Astrocyte (in vitro differentiated cells and primary cell): ENCODE data around the gene TRIM26. TPM values are rescaled to one million over a fixed set of nuclear protein-coding genes. Genes with fewer than 3 reads are reported as not detected.

Experiments used
- DNase-seq: peaks from one replicate; pipeline ENCODE4 v3.0.0-alpha.2; 2010; ENCODE audit warnings: low read depth
- FAIRE-seq: peaks from 2 replicates; lab custom pipeline; 2011; peaks lifted over from hg19 to GRCh38; lab: Jason Lieb, UNC
- H2AFZ ChIP-seq: 2 replicates; pipeline ENCODE4 v1.6.0; 2012; ENCODE audit warnings: low read depth, low read length, inconsistent platforms
- H3K27ac ChIP-seq: 2 replicates; pipeline ENCODE4 v1.5.1; 2011; ENCODE audit warnings: low read depth, low read length, inconsistent platforms
- H3K27me3 ChIP-seq: 2 replicates; pipeline ENCODE4 v1.6.0; 2011; ENCODE audit warnings: low read length, inconsistent platforms; ENCODE audit not compliant: insufficient read depth
- H3K36me3 ChIP-seq: 2 replicates; pipeline ENCODE4 v1.5.1; 2011; ENCODE audit warnings: low read length, inconsistent platforms; ENCODE audit not compliant: insufficient read depth
- H3K4me1 ChIP-seq: 2 replicates; pipeline ENCODE4 v1.5.1; 2011; ENCODE audit warnings: low read length, inconsistent platforms; ENCODE audit not compliant: insufficient read depth
- H3K4me2 ChIP-seq: 2 replicates; pipeline ENCODE4 v1.6.0; 2012; ENCODE audit warnings: low read length, inconsistent platforms
- H3K4me3 ChIP-seq: 2 replicates; pipeline ENCODE4 v1.5.1; 2011; ENCODE audit warnings: low read depth, mild to moderate bottlenecking, low read length, inconsistent platforms; ENCODE audit not compliant: insufficient read depth
- H3K79me2 ChIP-seq: 2 replicates; pipeline ENCODE4 v1.6.0; 2012; ENCODE audit warnings: mild to moderate bottlenecking, low read length, inconsistent platforms; ENCODE audit not compliant: insufficient read depth
- H3K9ac ChIP-seq: 2 replicates; pipeline ENCODE4 v1.6.0; 2012; ENCODE audit warnings: mild to moderate bottlenecking, low read length, inconsistent platforms
- H3K9me3 ChIP-seq: 2 replicates; pipeline ENCODE4 v1.5.1; 2012; ENCODE audit warnings: low read depth, mild to moderate bottlenecking, low read length, inconsistent platforms; ENCODE audit not compliant: insufficient read depth
- H4K20me1 ChIP-seq: 2 replicates; pipeline ENCODE4 v1.6.0; 2012; ENCODE audit warnings: low read length, inconsistent platforms; ENCODE audit not compliant: insufficient read depth
- H3K27ac Mint-ChIP-seq: one replicate; pipeline ENCODE4 v1.8.0; 2021; ENCODE audit warnings: mild to moderate bottlenecking, mixed read lengths; ENCODE audit not compliant: unreplicated experiment
- H3K27me3 Mint-ChIP-seq: one replicate; pipeline ENCODE4 v1.8.0; 2021; ENCODE audit warnings: low read depth, mixed read lengths; ENCODE audit not compliant: unreplicated experiment
- H3K36me3 Mint-ChIP-seq: one replicate; pipeline ENCODE4 v1.8.0; 2021; ENCODE audit warnings: low read depth, mixed read lengths; ENCODE audit not compliant: unreplicated experiment
- H3K4me1 Mint-ChIP-seq: one replicate; pipeline ENCODE4 v1.8.0; 2021; ENCODE audit warnings: low read depth, mixed read lengths; ENCODE audit not compliant: unreplicated experiment
- H3K4me3 Mint-ChIP-seq: one replicate; pipeline ENCODE4 v1.8.0; 2021; ENCODE audit warnings: mild to moderate bottlenecking, moderate library complexity, mixed read lengths; ENCODE audit not compliant: unreplicated experiment
- H3K9me3 Mint-ChIP-seq: one replicate; pipeline ENCODE4 v1.8.0; 2021; ENCODE audit warnings: mild to moderate bottlenecking, mixed read lengths; ENCODE audit not compliant: unreplicated experiment
- EZH2 ChIP-seq: IDR thresholded peaks from 2 replicates; pipeline ENCODE4 v1.6.1; 2012; ENCODE audit warnings: mild to moderate bottlenecking, low read length, inconsistent platforms; ENCODE audit not compliant: insufficient read depth
- total RNA-seq: library from RNA; stranded (reverse); gene quantifications from 2 replicates; pipeline ENCODE4 v1.2.1, GENCODE V29; 2021
- TF ChIP-seq, protein P1 (sequence below): IDR thresholded peaks from 2 replicates; pipeline ENCODE4 v1.5.1; 2011; ENCODE audit warnings: low read depth, mild to moderate bottlenecking, inconsistent platforms, low read length, moderate library complexity; ENCODE audit not compliant: insufficient read depth

Gene TRIM26
- total RNA-seq, 1 donor from 2014 or later: 52.8 TPM

DNA sequence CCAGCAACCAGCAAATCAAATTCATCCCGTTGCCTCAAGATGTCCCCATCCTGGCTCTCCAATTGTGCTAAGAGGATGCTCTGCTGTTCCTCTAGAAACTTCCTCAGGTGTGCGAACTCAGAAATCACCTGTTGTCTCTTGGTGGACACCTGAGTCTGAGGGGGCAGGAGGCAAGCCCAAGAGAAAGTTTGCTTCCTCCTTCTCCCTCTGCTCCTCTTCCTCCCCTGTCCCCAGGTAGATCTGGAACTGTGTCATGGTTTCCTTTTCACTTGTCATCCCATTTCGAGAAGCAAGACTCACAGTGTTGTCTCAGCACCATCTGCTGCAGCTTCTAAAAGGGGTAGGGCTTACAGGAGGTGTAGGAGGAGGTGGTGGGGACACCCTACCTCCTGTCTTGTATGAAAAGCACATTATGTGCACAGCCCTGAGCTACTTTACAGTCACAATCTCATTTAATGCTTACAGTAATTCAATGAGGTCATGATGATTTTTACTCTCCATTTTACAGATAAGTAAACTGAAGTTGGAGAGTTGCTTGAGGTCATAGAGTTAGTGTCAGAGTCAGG, 54.6 kb downstream of the TRIM26 start:
- DNase-seq (no peak), FAIRE-seq (no peak)
- TF ChIP-seq, protein P1, sequence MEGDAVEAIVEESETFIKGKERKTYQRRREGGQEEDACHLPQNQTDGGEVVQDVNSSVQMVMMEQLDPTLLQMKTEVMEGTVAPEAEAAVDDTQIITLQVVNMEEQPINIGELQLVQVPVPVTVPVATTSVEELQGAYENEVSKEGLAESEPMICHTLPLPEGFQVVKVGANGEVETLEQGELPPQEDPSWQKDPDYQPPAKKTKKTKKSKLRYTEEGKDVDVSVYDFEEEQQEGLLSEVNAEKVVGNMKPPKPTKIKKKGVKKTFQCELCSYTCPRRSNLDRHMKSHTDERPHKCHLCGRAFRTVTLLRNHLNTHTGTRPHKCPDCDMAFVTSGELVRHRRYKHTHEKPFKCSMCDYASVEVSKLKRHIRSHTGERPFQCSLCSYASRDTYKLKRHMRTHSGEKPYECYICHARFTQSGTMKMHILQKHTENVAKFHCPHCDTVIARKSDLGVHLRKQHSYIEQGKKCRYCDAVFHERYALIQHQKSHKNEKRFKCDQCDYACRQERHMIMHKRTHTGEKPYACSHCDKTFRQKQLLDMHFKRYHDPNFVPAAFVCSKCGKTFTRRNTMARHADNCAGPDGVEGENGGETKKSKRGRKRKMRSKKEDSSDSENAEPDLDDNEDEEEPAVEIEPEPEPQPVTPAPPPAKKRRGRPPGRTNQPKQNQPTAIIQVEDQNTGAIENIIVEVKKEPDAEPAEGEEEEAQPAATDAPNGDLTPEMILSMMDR: no peak
- no peak for TF ChIP-seq EZH2
- H3K4me2 ChIP-seq: no peak overlapping the region
- H3K9ac ChIP-seq: no peak overlapping the region
- Mint-ChIP-seq H3K4me1 (peaks cover 21% of the 10 kb centered on the region), H3K27ac (no peak overlapping the region), H3K36me3 (no peaks in the 10 kb centered on the region), H3K9me3 (peaks cover 5% of the 10 kb centered on the region), H3K4me3 (no peak overlapping the region), H3K27me3 (peaks cover 26% of the 10 kb centered on the region)
- no peak overlapping the region for H2AFZ ChIP-seq
- H3K36me3 ChIP-seq: no peaks in the 10 kb centered on the region
- H3K4me1 ChIP-seq: peaks cover 18% of the 10 kb centered on the region
- H3K27ac ChIP-seq: no peak overlapping the region
- H3K4me3 ChIP-seq: no peak overlapping the region
- no peaks in the 10 kb centered on the region for H4K20me1 ChIP-seq
- no peaks in the 10 kb centered on the region for H3K9me3 ChIP-seq
- peaks cover 3% of the 10 kb centered on the region for H3K27me3 ChIP-seq
- H3K79me2 ChIP-seq: no peaks in the 10 kb centered on the region

- Histone ChIP-seq H3K4me1 (peaks cover 18% of the 10 kb centered on the region), H4K20me1 (no peaks in the 10 kb centered on the region), H3K4me2 (no peak overlapping the region), H3K36me3 (no peaks in the 10 kb centered on the region), H3K79me2 (no peaks in the 10 kb centered on the region), H3K9ac (no peak overlapping the region), H3K4me3 (no peak overlapping the region), H2AFZ (no peak overlapping the region), H3K27me3 (no peaks in the 10 kb centered on the region), H3K27ac (no peak overlapping the region), H3K9me3 (no peaks in the 10 kb centered on the region)
- Mint-ChIP-seq H3K27me3 (peaks cover 32% of the 10 kb centered on the region), H3K9me3 (peaks cover 5% of the 10 kb centered on the region), H3K4me1 (peaks cover 21% of the 10 kb centered on the region), H3K36me3 (no peaks in the 10 kb centered on the region), H3K27ac (no peak overlapping the region), H3K4me3 (no peak overlapping the region)
- FAIRE-seq (no peak), DNase-seq (no peak)
- no peak for TF ChIP-seq EZH2
- TF ChIP-seq, protein P1: no peak
Observed at GRCh38 chr6:30157999-30158398, 55.2 kb downstream of the TRIM26 start.

- FAIRE-seq (no peak), DNase-seq (no peak)
- Histone ChIP-seq H3K4me1 (peaks cover 18% of the 10 kb centered on the region), H3K36me3 (no peaks in the 10 kb centered on the region), H4K20me1 (no peaks in the 10 kb centered on the region), H3K4me3 (no peak overlapping the region), H3K79me2 (no peaks in the 10 kb centered on the region), H2AFZ (no peak overlapping the region), H3K9ac (no peak overlapping the region), H3K4me2 (no peak overlapping the region), H3K27ac (no peak overlapping the region), H3K27me3 (peaks cover 2% of the 10 kb centered on the region), H3K9me3 (no peaks in the 10 kb centered on the region)
- no peak for TF ChIP-seq EZH2
- TF ChIP-seq, protein P1: no peak
- peaks cover 36% of the 10 kb centered on the region for H3K27me3 Mint-ChIP-seq
- H3K36me3 Mint-ChIP-seq: no peaks in the 10 kb centered on the region
- H3K4me3 Mint-ChIP-seq: no peak overlapping the region
- peaks cover 21% of the 10 kb centered on the region for H3K4me1 Mint-ChIP-seq
- no peak overlapping the region for H3K27ac Mint-ChIP-seq
- H3K9me3 Mint-ChIP-seq: peaks cover 5% of the 10 kb centered on the region
Observed at GRCh38 chr6:30157581-30157980, 55.6 kb downstream of the TRIM26 start.
